Measurements from ENCODE around the gene TMIGD1.

DNA sequence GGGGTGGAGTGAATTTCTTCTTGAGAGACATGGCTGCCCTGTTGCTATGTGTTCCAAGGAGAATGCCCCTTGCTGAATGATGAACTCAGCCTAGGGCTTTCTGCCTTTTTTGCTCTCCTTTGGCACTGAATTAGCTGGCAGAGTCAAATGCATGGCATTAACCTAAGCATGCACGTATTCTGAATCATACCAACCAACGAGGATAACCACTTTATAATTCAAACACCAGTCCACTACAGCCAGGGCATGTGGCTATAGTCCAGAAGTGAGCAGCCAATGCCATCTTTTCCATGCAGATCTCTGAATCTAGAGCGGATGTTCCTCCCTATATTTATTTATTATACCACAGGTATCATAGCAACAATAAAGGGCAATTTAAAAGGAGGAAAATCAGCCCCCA is 15.7 kb downstream of the TMIGD1 start:
- TF ChIP-seq POLR2A (IDR thresholded peaks at IDR 0.05) = no peak
- TF ChIP-seq, protein P1, sequence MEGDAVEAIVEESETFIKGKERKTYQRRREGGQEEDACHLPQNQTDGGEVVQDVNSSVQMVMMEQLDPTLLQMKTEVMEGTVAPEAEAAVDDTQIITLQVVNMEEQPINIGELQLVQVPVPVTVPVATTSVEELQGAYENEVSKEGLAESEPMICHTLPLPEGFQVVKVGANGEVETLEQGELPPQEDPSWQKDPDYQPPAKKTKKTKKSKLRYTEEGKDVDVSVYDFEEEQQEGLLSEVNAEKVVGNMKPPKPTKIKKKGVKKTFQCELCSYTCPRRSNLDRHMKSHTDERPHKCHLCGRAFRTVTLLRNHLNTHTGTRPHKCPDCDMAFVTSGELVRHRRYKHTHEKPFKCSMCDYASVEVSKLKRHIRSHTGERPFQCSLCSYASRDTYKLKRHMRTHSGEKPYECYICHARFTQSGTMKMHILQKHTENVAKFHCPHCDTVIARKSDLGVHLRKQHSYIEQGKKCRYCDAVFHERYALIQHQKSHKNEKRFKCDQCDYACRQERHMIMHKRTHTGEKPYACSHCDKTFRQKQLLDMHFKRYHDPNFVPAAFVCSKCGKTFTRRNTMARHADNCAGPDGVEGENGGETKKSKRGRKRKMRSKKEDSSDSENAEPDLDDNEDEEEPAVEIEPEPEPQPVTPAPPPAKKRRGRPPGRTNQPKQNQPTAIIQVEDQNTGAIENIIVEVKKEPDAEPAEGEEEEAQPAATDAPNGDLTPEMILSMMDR (IDR thresholded peaks at IDR 0.05) = no peak
